SK-N-SH treated with all-trans-retinoic acid at 6 μM for 48 hours (cell line): Measurements from ENCODE around the gene SNCG.

ENCODE experiments used
- ATAC-seq: fragments of 200-7000 bp; cut with Tn5 transposase; 3 replicates; pipeline ENCODE4 v1.9.1; 2020; ENCODE audit warnings: mild to moderate bottlenecking, moderate library complexity
- BACH2 ChIP-seq: fragments of 250-450 bp; sonication (Bioruptor Pico); IDR thresholded peaks from 2 replicates; pipeline ENCODE4 v1.9.0; 2021; ENCODE audit warnings: mild to moderate bottlenecking, borderline replicate concordance
- CSDC2 ChIP-seq: fragments of 250-450 bp; sonication (Bioruptor Pico); IDR thresholded peaks from 2 replicates; pipeline ENCODE4 v1.5.0; 2020; ENCODE audit warnings: mild to moderate bottlenecking, moderate library complexity
- GLIS3 ChIP-seq: fragments of 250-450 bp; sonication (Bioruptor Pico); IDR thresholded peaks from 2 replicates; pipeline ENCODE4 v1.5.0; 2020; ENCODE audit warnings: mild to moderate bottlenecking, moderate library complexity
- ISL1 ChIP-seq: fragments of 250-450 bp; sonication (Bioruptor Pico); IDR thresholded peaks from 2 replicates; pipeline ENCODE4 v2.1.2; 2022; ENCODE audit warnings: mild to moderate bottlenecking, moderate library complexity
- OSR1 ChIP-seq: fragments of 250-450 bp; sonication (Bioruptor Pico); IDR thresholded peaks from 2 replicates; pipeline ENCODE4 v1.8.0; 2022; ENCODE audit warnings: moderate library complexity, mild to moderate bottlenecking, inconsistent platforms
- PATZ1 ChIP-seq: fragments of 250-450 bp; sonication (Bioruptor Pico); IDR thresholded peaks from 2 replicates; pipeline ENCODE4 v1.8.0; 2020; ENCODE audit warnings: mild to moderate bottlenecking, moderate library complexity, borderline replicate concordance
- POU6F1 ChIP-seq: fragments of 250-450 bp; sonication (Bioruptor Pico); IDR thresholded peaks from 2 replicates; pipeline ENCODE4 v1.8.0; 2021; ENCODE audit warnings: low read depth, mild to moderate bottlenecking, moderate library complexity, borderline replicate concordance
- PPARA ChIP-seq: fragments of 250-450 bp; sonication (Bioruptor Pico); IDR thresholded peaks from 2 replicates; pipeline ENCODE4 v1.5.0; 2020; ENCODE audit warnings: mild to moderate bottlenecking, borderline replicate concordance
- RARB ChIP-seq: fragments of 250-450 bp; sonication (Bioruptor Pico); IDR thresholded peaks from 2 replicates; pipeline ENCODE4 v1.8.0; 2021; ENCODE audit warnings: mild to moderate bottlenecking, moderate library complexity
- SNAI2 ChIP-seq: fragments of 250-450 bp; sonication (Bioruptor Pico); IDR thresholded peaks from 2 replicates; pipeline ENCODE4 v1.5.0; 2020; ENCODE audit warnings: mild to moderate bottlenecking, moderate library complexity
- TCF4 ChIP-seq: fragments of 250-450 bp; sonication (Bioruptor Pico); IDR thresholded peaks from 2 replicates; pipeline ENCODE4 v1.8.0; 2021; ENCODE audit warnings: mild to moderate bottlenecking, moderate library complexity, borderline replicate concordance
- TOX ChIP-seq: fragments of 250-450 bp; sonication (Bioruptor Pico); IDR thresholded peaks from 2 replicates; pipeline ENCODE4 v1.8.0; 2021; ENCODE audit warnings: mild to moderate bottlenecking, moderate library complexity, borderline replicate concordance
- TSHZ2 ChIP-seq: fragments of 250-450 bp; sonication (Bioruptor Pico); IDR thresholded peaks from 2 replicates; pipeline ENCODE4 v1.5.0; 2020; ENCODE audit warnings: mild to moderate bottlenecking, moderate library complexity
- ZNF565 ChIP-seq: fragments of 450-650 bp; formaldehyde crosslinking; conservative IDR thresholded peaks from 2 replicates; pipeline ENCODE4 v1.5.0; 2020; ENCODE audit warnings: low read depth, mild to moderate bottlenecking, moderate library complexity
- ZNF70 ChIP-seq: fragments of 450-650 bp; formaldehyde crosslinking; IDR thresholded peaks from 2 replicates; pipeline ENCODE4 v1.5.0; 2020; ENCODE audit warnings: mild to moderate bottlenecking, moderate library complexity
- ZNF8 ChIP-seq: fragments of 450-650 bp; formaldehyde crosslinking; IDR thresholded peaks from 2 replicates; pipeline ENCODE4 v1.5.0; 2020; ENCODE audit warnings: mild to moderate bottlenecking, moderate library complexity
- TF ChIP-seq, protein P1 (sequence below): fragments of 250-450 bp; sonication (Bioruptor Pico); IDR thresholded peaks from 2 replicates; pipeline ENCODE4 v1.5.1; 2021; ENCODE audit warnings: mild to moderate bottlenecking, moderate library complexity
- TF ChIP-seq, protein P2 (sequence below): fragments of 250-450 bp; sonication (Bioruptor Pico); IDR thresholded peaks from 2 replicates; pipeline ENCODE4 v1.5.1; 2020; ENCODE audit warnings: low read depth, mild to moderate bottlenecking, moderate library complexity

Gene SNCG

GRCh38 chr10:86968994-86969355 lies 10.6 kb downstream of the SNCG start:
- no peak for ATAC-seq
- TF ChIP-seq POU6F1 (CRISPR knock-in tag) (no peak), TOX (CRISPR knock-in tag) (no peak), RARB (CRISPR knock-in tag) (no peak), PATZ1 (CRISPR knock-in tag) (no peak), ISL1 (CRISPR knock-in tag) (no peak), BACH2 (CRISPR knock-in tag) (no peak), OSR1 (no peak), SNAI2 (CRISPR knock-in tag) (no peak), ZNF70 (CRISPR knock-in tag) (no peak), ZNF8 (CRISPR knock-in tag) (no peak), CSDC2 (CRISPR knock-in tag) (no peak)
- TF ChIP-seq, protein P1, sequence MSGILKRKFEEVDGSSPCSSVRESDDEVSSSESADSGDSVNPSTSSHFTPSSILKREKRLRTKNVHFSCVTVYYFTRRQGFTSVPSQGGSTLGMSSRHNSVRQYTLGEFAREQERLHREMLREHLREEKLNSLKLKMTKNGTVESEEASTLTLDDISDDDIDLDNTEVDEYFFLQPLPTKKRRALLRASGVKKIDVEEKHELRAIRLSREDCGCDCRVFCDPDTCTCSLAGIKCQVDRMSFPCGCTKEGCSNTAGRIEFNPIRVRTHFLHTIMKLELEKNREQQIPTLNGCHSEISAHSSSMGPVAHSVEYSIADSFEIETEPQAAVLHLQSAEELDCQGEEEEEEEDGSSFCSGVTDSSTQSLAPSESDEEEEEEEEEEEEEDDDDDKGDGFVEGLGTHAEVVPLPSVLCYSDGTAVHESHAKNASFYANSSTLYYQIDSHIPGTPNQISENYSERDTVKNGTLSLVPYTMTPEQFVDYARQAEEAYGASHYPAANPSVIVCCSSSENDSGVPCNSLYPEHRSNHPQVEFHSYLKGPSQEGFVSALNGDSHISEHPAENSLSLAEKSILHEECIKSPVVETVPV (CRISPR knock-in tag) = no peak
- TF ChIP-seq, protein P2, sequence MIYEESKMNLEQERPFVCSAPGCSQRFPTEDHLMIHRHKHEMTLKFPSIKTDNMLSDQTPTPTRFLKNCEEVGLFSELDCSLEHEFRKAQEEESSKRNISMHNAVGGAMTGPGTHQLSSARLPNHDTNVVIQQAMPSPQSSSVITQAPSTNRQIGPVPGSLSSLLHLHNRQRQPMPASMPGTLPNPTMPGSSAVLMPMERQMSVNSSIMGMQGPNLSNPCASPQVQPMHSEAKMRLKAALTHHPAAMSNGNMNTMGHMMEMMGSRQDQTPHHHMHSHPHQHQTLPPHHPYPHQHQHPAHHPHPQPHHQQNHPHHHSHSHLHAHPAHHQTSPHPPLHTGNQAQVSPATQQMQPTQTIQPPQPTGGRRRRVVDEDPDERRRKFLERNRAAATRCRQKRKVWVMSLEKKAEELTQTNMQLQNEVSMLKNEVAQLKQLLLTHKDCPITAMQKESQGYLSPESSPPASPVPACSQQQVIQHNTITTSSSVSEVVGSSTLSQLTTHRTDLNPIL (CRISPR knock-in tag) = no peak

DNA sequence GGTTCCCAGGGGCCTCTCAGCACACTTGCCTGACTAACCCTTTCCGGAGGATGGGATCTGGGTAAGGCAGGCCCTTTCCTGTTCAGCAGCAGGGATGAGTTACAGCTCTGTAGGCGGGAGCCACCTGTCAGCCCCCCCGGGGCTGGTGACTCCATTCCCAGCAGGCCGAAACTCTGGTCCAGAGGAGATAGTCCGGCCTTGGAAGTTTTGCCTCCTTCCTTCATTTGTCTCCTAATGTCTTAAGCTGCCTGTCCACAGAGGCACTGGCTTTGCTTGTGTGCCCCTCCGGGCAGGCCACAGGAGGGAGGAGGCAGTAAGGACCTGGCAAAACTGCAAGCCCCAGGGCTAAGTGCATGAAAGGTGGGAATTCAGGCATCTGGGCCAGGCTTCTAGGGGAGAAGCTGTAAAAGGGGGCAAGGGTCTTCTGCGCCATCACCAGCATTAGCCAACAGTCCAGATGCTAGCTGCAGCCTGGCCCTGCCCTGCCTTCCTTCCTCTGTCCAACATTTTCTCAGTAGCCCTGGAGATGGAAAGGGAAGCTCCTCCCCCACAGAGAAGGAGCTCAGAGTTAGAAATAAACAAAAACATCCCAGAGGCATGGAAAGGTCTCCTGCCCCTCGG lies 11.1 kb downstream of the SNCG start:
- TF ChIP-seq TCF4 (CRISPR knock-in tag) (no peak), ISL1 (CRISPR knock-in tag) (no peak), CSDC2 (CRISPR knock-in tag) (no peak), ZNF8 (CRISPR knock-in tag) (no peak), TSHZ2 (CRISPR knock-in tag) (no peak), RARB (CRISPR knock-in tag) (no peak), GLIS3 (CRISPR knock-in tag) (no peak), PPARA (no peak), ZNF565 (CRISPR knock-in tag) (no peak)
- TF ChIP-seq, protein P2 (CRISPR knock-in tag) = no peak
- TF ChIP-seq, protein P1 (CRISPR knock-in tag) = no peak
- no peak for ATAC-seq
